GM23338 (cell line): ENCODE measurements around the gene PELI1. TPM values are rescaled to one million over a fixed set of nuclear protein-coding genes. Genes with fewer than 3 reads are reported as not detected.

Source experiments
- ATAC-seq: fragments of 200-7000 bp; cut with Tn5 transposase; 3 replicates; pipeline ENCODE4 v1.9.1; 2020
- DNase-seq: peaks from one replicate; pipeline ENCODE4 v3.0.0-alpha.2; 2015; ENCODE audit warnings: low spot score
- H2AFZ ChIP-seq: fragments of 200-600 bp; sonication (generic); 2 replicates; pipeline ENCODE4 v1.8.0; 2016; ENCODE audit warnings: antibody characterized with exemption, mild to moderate bottlenecking, moderate library complexity
- H3F3A ChIP-seq: fragments of 200-600 bp; sonication (generic); replicated peaks from 2 replicates; pipeline ENCODE4 v1.8.0; 2017; ENCODE audit warnings: antibody characterized with exemption, mixed run types, low read depth
- H3K27ac ChIP-seq: fragments of 200-600 bp; sonication (generic); 2 replicates; pipeline ENCODE4 v1.6.1; 2016; ENCODE audit warnings: low read depth
- H3K27me3 ChIP-seq: fragments of 200-600 bp; sonication (generic); 2 replicates; pipeline ENCODE4 v1.8.0; 2016; ENCODE audit warnings: mild to moderate bottlenecking, mixed run types, moderate library complexity; ENCODE audit not compliant: insufficient read depth
- H3K36me3 ChIP-seq: fragments of 200-600 bp; sonication (generic); 2 replicates; pipeline ENCODE4 v1.8.0; 2016; ENCODE audit warnings: mild to moderate bottlenecking; ENCODE audit not compliant: insufficient read depth
- H3K4me1 ChIP-seq: fragments of 200-600 bp; sonication (generic); 2 replicates; pipeline ENCODE4 v1.8.0; 2016; ENCODE audit warnings: mild to moderate bottlenecking, moderate library complexity; ENCODE audit not compliant: insufficient read depth
- H3K4me2 ChIP-seq: fragments of 200-600 bp; sonication (generic); 2 replicates; pipeline ENCODE4 v1.7.1; 2017; ENCODE audit warnings: mixed run types
- H3K4me3 ChIP-seq: fragments of 200-600 bp; sonication (generic); 2 replicates; pipeline ENCODE4 v1.6.1; 2016; ENCODE audit warnings: mixed run types
- H3K79me2 ChIP-seq: fragments of 200-600 bp; sonication (generic); replicated peaks from 2 replicates; pipeline ENCODE4 v1.8.0; 2017; ENCODE audit warnings: mild to moderate bottlenecking; ENCODE audit not compliant: insufficient read depth
- H3K9me2 ChIP-seq: fragments of 200-600 bp; sonication (generic); 2 replicates; pipeline ENCODE4 v1.8.0; 2017; ENCODE audit not compliant: insufficient read depth
- H4K20me1 ChIP-seq: fragments of 200-600 bp; sonication (generic); replicated peaks from 2 replicates; pipeline ENCODE4 v1.8.0; 2017; ENCODE audit warnings: mild to moderate bottlenecking; ENCODE audit not compliant: insufficient read depth
- H3K27ac Mint-ChIP-seq: 2 replicates; pipeline ENCODE4 v1.8.0; 2020; ENCODE audit warnings: inconsistent platforms, mild to moderate bottlenecking, moderate library complexity, mixed read lengths
- H3K27me3 Mint-ChIP-seq: 3 replicates; pipeline ENCODE4 v1.8.0; 2022; ENCODE audit warnings: low read depth, mild to moderate bottlenecking, moderate library complexity, mixed read lengths, inconsistent platforms; ENCODE audit not compliant: insufficient read depth, poor library complexity
- H3K36me3 Mint-ChIP-seq: 3 replicates; pipeline ENCODE4 v1.8.0; 2021; ENCODE audit warnings: low read depth, mild to moderate bottlenecking, inconsistent platforms, moderate library complexity, mixed read lengths
- H3K4me1 Mint-ChIP-seq: 3 replicates; pipeline ENCODE4 v1.8.0; 2020; ENCODE audit warnings: mild to moderate bottlenecking, inconsistent platforms, mixed read lengths
- H3K4me3 Mint-ChIP-seq: 3 replicates; pipeline ENCODE4 v1.8.0; 2021; ENCODE audit warnings: moderate library complexity, mild to moderate bottlenecking, inconsistent platforms, mixed read lengths
- H3K9me3 Mint-ChIP-seq: 3 replicates; pipeline ENCODE4 v1.8.0; 2020; ENCODE audit warnings: moderate library complexity, mild to moderate bottlenecking, inconsistent platforms, mixed read lengths
- CREB1 ChIP-seq: fragments of 250-450 bp; sonication (Bioruptor Pico); IDR thresholded peaks from 2 replicates; pipeline ENCODE4 v1.5.0; 2020; ENCODE audit warnings: low read depth, mild to moderate bottlenecking, moderate library complexity
- EZH2 ChIP-seq: fragments of 200-600 bp; sonication (generic); IDR thresholded peaks from one replicate; pipeline ENCODE4 v1.8.0; 2017; ENCODE audit warnings: antibody characterized with exemption, mild to moderate bottlenecking, low read depth; ENCODE audit not compliant: unreplicated experiment
- ZNF331 ChIP-seq: fragments of 250-450 bp; sonication (Bioruptor Pico); IDR thresholded peaks from 2 replicates; pipeline ENCODE4 v1.5.0; 2020; ENCODE audit warnings: low read depth, mild to moderate bottlenecking, moderate library complexity
- ZNF462 ChIP-seq: fragments of 250-450 bp; sonication (Bioruptor Pico); IDR thresholded peaks from 2 replicates; pipeline ENCODE4 v1.5.0; 2020; ENCODE audit warnings: mild to moderate bottlenecking, moderate library complexity
- polyA plus RNA-seq: library from polyadenylated mRNA; unstranded; fragments of >200 nt; fragmentation: Nextera tagmentation; extraction: Ambion mirVana; gene quantifications from 2 replicates; pipeline ENCODE4 v1.2.1, GENCODE V29; 2016
- total RNA-seq: library from RNA; depleted of rRNA; stranded (reverse); fragments of >200 nt; shearing (Covaris generic); gene quantifications from 2 replicates; pipeline ENCODE4 v1.2.3, GENCODE V29; 2014
- TF ChIP-seq, protein P1 (sequence below): IDR thresholded peaks from one replicate; pipeline ENCODE4 v1.6.1; 2018; ENCODE audit warnings: antibody characterized with exemption; ENCODE audit not compliant: unreplicated experiment

PELI1 gene
- total and polyA plus RNA-seq, 2 experiments from 2014 or later = 32.4 to 61.8 TPM

GRCh38 chr2:64086347-64087082 is 57.7 kb downstream of the PELI1 start:
- DNase-seq = no peak

More at GRCh38 chr2:64086347-64087082, 57.7 kb downstream of the PELI1 start:
- Mint-ChIP-seq H3K27ac (peak overlapping the region; percentile 64), H3K4me3 (no peak overlapping the region), H3K27me3 (peaks cover 2% of the 10 kb centered on the region), H3K36me3 (peaks cover 6% of the 10 kb centered on the region), H3K4me1 (peaks cover 25% of the 10 kb centered on the region), H3K9me3 (no peaks in the 10 kb centered on the region)
- Histone ChIP-seq H3K4me1 (peaks cover 5% of the 10 kb centered on the region; the same call in 1 of the 2 replicates), H4K20me1 (no peaks in the 10 kb centered on the region; the same call in 1 of the 2 replicates), H3F3A (0 out of 2 replicates have a peak, but pooled peaks cover 6% of the 10 kb centered on the region), H3K4me3 (no peak overlapping the region), H2AFZ (no peak overlapping the region), H3K36me3 (no peaks in the 10 kb centered on the region), H3K79me2 (no peaks in the 10 kb centered on the region), H3K27me3 (no peaks in the 10 kb centered on the region), H3K9me2 (no peaks in the 10 kb centered on the region), H3K4me2 (no peak overlapping the region), H3K27ac (no peak overlapping the region)
- TF ChIP-seq, protein P1, sequence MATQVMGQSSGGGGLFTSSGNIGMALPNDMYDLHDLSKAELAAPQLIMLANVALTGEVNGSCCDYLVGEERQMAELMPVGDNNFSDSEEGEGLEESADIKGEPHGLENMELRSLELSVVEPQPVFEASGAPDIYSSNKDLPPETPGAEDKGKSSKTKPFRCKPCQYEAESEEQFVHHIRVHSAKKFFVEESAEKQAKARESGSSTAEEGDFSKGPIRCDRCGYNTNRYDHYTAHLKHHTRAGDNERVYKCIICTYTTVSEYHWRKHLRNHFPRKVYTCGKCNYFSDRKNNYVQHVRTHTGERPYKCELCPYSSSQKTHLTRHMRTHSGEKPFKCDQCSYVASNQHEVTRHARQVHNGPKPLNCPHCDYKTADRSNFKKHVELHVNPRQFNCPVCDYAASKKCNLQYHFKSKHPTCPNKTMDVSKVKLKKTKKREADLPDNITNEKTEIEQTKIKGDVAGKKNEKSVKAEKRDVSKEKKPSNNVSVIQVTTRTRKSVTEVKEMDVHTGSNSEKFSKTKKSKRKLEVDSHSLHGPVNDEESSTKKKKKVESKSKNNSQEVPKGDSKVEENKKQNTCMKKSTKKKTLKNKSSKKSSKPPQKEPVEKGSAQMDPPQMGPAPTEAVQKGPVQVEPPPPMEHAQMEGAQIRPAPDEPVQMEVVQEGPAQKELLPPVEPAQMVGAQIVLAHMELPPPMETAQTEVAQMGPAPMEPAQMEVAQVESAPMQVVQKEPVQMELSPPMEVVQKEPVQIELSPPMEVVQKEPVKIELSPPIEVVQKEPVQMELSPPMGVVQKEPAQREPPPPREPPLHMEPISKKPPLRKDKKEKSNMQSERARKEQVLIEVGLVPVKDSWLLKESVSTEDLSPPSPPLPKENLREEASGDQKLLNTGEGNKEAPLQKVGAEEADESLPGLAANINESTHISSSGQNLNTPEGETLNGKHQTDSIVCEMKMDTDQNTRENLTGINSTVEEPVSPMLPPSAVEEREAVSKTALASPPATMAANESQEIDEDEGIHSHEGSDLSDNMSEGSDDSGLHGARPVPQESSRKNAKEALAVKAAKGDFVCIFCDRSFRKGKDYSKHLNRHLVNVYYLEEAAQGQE = no peak
- TF ChIP-seq EZH2 (no peak), CREB1 (CRISPR knock-in tag) (no peak), ZNF331 (CRISPR knock-in tag) (no peak), ZNF462 (CRISPR knock-in tag) (no peak)
- peak; percentile 54 for ATAC-seq
